Epidermal melanocyte (primary cell): ENCODE results near the gene FOXJ2.
"Not testable (repeated sequence)": the region's sequence is repeated elsewhere in the genome, so short reads cannot be mapped to it uniquely, and the experiment has no call there.

Experiments
- DNase-seq: peaks from one replicate; pipeline ENCODE4 v3.0.0; 2011; ENCODE audit warnings: low spot score; ENCODE audit not compliant: insufficient read length

FOXJ2 gene

GRCh38 chr12:8028267-8028666 lies 4.2 kb upstream of the FOXJ2 start:
- DNase-seq, result no peak

- no peak for DNase-seq
These were observed 2.3 kb upstream of the FOXJ2 start for GRCh38 chr12:8030189-8030588.

- DNase-seq, result not testable (repeated sequence)
These were observed 1.5 kb upstream of the FOXJ2 start for GRCh38 chr12:8031017-8031416.

- no peak for DNase-seq
These were observed 659 bp upstream of the FOXJ2 start for GRCh38 chr12:8031872-8032241.

- peak; percentile 70 for DNase-seq
These were observed 883 bp downstream of the FOXJ2 start for GRCh38 chr12:8033153-8034044.

GRCh38 chr12:8034802-8035201 lies 2.3 kb downstream of the FOXJ2 start:
- no peak for DNase-seq

- no peak for DNase-seq
These were observed 3.0 kb downstream of the FOXJ2 start for GRCh38 chr12:8035440-8036010.

GRCh38 chr12:8036346-8036745 lies 3.8 kb downstream of the FOXJ2 start:
- no peak for DNase-seq

- DNase-seq, result no peak
These were observed 4.6 kb downstream of the FOXJ2 start for GRCh38 chr12:8037046-8037663.

GRCh38 chr12:8037947-8038346 lies 5.4 kb downstream of the FOXJ2 start:
- DNase-seq, result no peak

GRCh38 chr12:8038659-8039114 lies 6.2 kb downstream of the FOXJ2 start:
- DNase-seq, result no peak

GRCh38 chr12:8040791-8041190 lies 8.3 kb downstream of the FOXJ2 start:
- DNase-seq, result no peak

- DNase-seq, result peak; percentile 87
These were observed 13.7 kb downstream of the FOXJ2 start for GRCh38 chr12:8045952-8046944.

GRCh38 chr12:8047842-8048241 lies 15.3 kb downstream of the FOXJ2 start:
- no peak for DNase-seq

- DNase-seq, result no peak
These were observed 16.4 kb downstream of the FOXJ2 start for GRCh38 chr12:8048906-8049305.

GRCh38 chr12:8050600-8051250 lies 18.2 kb downstream of the FOXJ2 start:
- no peak for DNase-seq

GRCh38 chr12:8052679-8053078 lies 20.2 kb downstream of the FOXJ2 start:
- no peak for DNase-seq

- no peak for DNase-seq
These were observed 22.3 kb downstream of the FOXJ2 start for GRCh38 chr12:8054816-8055215.

GRCh38 chr12:8057306-8057705 lies 24.8 kb downstream of the FOXJ2 start:
- DNase-seq, result no peak

GRCh38 chr12:8057839-8058238 lies 25.3 kb downstream of the FOXJ2 start:
- no peak for DNase-seq

GRCh38 chr12:8058506-8058905 lies 26.0 kb downstream of the FOXJ2 start:
- no peak for DNase-seq
